Ovary (tissue), 3 donors: Measurements from ENCODE around the gene IGSF9.

Source experiments
- POLR2A ChIP-seq: fragments of 450-650 bp; IDR thresholded peaks from one replicate; pipeline ENCODE4 v1.6.1; 2017; ENCODE audit warnings: antibody characterized with exemption, mild to moderate bottlenecking, moderate library complexity
- TF ChIP-seq, protein P1 (sequence below), 3 donors: fragments of 450-650 bp in 2 of 3; fragments of 200-600 bp in 1 of 3; IDR thresholded peaks; one replicate each; pipeline versions ENCODE4 v1.5.1 to v1.8.0; 2016 to 2022; ENCODE audit warnings: antibody characterized with exemption in 3 of 3, mild to moderate bottlenecking in 1 of 3
- donor health status: DM: no; HTN: no; CAD: no.

DNA sequence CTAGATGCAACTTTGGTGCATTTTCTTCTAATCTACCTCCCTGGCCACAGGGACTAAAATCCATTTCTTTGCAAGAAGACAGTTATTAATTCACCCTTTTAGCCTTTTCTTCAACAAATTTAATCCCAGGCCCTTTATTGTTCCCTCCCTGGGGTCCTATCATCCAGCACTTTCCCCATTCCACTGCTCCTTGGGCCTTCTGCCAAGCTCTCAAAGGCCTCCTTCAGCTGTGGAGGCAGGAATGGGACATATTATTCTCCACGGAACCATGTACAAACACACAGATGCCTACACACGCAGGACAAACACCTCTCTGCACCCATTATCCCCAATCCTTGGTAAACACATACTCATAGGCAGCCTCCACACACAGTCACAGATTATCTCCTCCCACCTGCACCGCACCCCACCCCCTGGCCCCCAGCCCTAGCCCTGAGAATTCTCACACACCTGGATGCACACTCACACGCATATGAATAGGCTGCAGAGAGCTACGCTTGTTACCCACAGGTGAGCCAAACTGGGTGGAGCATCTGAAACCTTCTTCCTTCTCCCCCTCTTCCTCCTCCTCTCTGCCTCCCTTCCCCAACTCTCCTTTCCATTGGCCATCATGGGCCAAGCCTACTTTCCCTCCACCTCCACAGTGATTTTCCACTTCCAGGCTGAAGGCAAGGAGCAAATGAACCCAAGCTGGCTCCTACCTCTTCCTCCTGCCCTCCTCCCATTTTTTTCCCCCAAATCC is 31.8 kb downstream of the IGSF9 start:
- TF ChIP-seq, protein P1, sequence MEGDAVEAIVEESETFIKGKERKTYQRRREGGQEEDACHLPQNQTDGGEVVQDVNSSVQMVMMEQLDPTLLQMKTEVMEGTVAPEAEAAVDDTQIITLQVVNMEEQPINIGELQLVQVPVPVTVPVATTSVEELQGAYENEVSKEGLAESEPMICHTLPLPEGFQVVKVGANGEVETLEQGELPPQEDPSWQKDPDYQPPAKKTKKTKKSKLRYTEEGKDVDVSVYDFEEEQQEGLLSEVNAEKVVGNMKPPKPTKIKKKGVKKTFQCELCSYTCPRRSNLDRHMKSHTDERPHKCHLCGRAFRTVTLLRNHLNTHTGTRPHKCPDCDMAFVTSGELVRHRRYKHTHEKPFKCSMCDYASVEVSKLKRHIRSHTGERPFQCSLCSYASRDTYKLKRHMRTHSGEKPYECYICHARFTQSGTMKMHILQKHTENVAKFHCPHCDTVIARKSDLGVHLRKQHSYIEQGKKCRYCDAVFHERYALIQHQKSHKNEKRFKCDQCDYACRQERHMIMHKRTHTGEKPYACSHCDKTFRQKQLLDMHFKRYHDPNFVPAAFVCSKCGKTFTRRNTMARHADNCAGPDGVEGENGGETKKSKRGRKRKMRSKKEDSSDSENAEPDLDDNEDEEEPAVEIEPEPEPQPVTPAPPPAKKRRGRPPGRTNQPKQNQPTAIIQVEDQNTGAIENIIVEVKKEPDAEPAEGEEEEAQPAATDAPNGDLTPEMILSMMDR (IDR thresholded peaks at IDR 0.05), result no peak
- no peak for TF ChIP-seq POLR2A
